ENCODE measurements around the gene TFPI. TPM values are rescaled to one million over a fixed set of nuclear protein-coding genes. Genes with fewer than 3 reads are reported as not detected.

Gene TFPI
- total RNA-seq, 1 donor from 2014 or later = 0.59 TPM

DNA sequence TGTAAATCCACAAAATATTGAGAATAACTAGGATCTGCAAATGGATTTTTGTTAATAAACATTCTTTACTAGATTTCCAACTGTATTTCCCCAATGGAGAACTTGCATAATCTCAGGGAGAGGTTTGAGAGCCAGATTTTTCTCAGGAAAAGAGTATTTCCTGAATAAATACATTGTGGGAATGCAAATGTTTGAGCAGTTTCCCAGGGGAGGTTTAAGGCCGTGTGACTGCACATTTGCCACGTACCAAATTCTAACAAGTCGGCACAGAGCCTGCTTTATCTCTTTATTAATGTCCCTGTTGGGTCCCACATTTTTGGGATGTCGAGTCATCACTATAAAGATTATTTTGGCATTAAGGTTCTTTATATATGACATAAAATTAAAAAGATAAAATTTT is 27.0 kb downstream of the TFPI start:
- Mint-ChIP-seq H3K36me3 (ENCODE audit: unreplicated experiment) (no peaks in the 10 kb centered on the region), H3K4me3 (ENCODE audit: unreplicated experiment) (peak overlapping the region; percentile 61)
- TF ChIP-seq, protein P1, sequence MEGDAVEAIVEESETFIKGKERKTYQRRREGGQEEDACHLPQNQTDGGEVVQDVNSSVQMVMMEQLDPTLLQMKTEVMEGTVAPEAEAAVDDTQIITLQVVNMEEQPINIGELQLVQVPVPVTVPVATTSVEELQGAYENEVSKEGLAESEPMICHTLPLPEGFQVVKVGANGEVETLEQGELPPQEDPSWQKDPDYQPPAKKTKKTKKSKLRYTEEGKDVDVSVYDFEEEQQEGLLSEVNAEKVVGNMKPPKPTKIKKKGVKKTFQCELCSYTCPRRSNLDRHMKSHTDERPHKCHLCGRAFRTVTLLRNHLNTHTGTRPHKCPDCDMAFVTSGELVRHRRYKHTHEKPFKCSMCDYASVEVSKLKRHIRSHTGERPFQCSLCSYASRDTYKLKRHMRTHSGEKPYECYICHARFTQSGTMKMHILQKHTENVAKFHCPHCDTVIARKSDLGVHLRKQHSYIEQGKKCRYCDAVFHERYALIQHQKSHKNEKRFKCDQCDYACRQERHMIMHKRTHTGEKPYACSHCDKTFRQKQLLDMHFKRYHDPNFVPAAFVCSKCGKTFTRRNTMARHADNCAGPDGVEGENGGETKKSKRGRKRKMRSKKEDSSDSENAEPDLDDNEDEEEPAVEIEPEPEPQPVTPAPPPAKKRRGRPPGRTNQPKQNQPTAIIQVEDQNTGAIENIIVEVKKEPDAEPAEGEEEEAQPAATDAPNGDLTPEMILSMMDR (IDR thresholded peaks at IDR 0.05; ENCODE audit: partially characterized antibody, unreplicated experiment) = no peak

DNA sequence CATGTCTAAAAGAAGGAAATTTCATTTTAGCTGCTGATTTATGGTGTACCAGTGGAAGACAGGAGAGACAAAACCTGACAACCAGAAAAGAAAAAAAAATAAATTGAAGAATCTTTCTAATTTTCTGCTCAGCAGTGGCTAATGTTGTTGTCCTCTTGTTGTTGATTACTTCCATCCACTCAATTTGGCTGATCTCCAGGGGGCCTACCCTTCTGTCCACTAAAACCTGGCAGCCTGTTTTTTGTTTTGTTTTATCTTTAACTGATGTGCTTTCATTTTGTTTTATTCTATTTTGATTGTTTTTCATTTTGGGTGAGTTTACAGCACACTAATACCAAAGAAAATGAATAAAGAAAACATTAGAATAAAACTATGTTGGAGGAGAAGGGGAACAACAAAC is 27.4 kb downstream of the TFPI start:
- no peaks in the 10 kb centered on the region for H3K9me3 Mint-ChIP-seq (ENCODE audit: unreplicated experiment)
- H3K27ac Mint-ChIP-seq (ENCODE audit: unreplicated experiment) = peak overlapping the region; percentile 81
- TF ChIP-seq, protein P1 (IDR thresholded peaks at IDR 0.05; ENCODE audit: partially characterized antibody, unreplicated experiment) = no peak
- H3K4me1 Mint-ChIP-seq (ENCODE audit: low read depth, unreplicated experiment) = peaks cover 15% of the 10 kb centered on the region
- H3K4me3 Mint-ChIP-seq (ENCODE audit: unreplicated experiment) = peak overlapping the region; percentile 61
- DNase-seq = no peak
- H3K27me3 Mint-ChIP-seq (ENCODE audit: unreplicated experiment) = no peaks in the 10 kb centered on the region
- no peaks in the 10 kb centered on the region for H3K36me3 Mint-ChIP-seq (ENCODE audit: unreplicated experiment)

More for the DNA sequence above, 27.0 kb downstream of the TFPI start:
- no peaks in the 10 kb centered on the region for H3K9me3 Mint-ChIP-seq (ENCODE audit: unreplicated experiment)
- H3K27ac Mint-ChIP-seq (ENCODE audit: unreplicated experiment) = peak overlapping the region; percentile 81
- no peaks in the 10 kb centered on the region for H3K27me3 Mint-ChIP-seq (ENCODE audit: unreplicated experiment)
- H3K4me1 Mint-ChIP-seq (ENCODE audit: low read depth, unreplicated experiment) = peaks cover 15% of the 10 kb centered on the region
- no peak for DNase-seq

DNA sequence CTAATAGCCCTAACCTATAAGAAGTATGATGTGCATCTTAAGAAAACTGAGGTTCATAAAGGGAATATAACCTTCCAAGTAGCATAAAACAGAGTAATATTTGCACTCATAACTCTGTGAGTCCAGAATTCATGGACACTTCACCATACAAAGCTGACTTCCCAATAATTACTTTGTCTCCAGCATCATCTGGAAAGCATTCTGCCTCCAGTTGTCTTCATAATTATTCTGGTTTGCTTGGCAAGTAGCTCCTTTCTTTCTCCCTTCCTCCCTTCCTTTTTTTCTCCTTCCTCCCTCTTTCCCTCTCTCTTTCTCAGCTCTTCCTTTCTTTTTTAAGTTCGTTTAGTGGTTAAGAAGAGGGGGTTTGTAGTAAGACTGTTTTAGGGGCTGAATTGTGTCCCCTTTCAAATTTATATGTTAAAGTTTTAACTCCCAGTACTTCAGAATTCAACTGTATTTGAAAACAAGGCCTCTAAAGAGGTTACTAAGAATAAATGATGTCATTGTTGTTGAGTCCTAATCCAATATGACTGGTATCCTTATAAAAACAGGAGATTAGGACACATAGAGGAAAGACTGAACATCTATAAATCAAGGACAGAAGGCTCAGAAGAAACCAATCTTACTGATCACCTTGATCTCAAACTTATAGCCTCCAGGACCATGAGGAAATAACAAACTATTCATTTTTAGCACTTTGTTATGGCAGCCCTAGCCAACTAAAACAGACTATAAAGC is 28.9 kb downstream of the TFPI start:
- Mint-ChIP-seq H3K4me3 (ENCODE audit: unreplicated experiment) (no peak overlapping the region), H3K27me3 (ENCODE audit: unreplicated experiment) (no peaks in the 10 kb centered on the region), H3K4me1 (ENCODE audit: low read depth, unreplicated experiment) (peaks cover 15% of the 10 kb centered on the region), H3K9me3 (ENCODE audit: unreplicated experiment) (peaks cover 1% of the 10 kb centered on the region), H3K36me3 (ENCODE audit: unreplicated experiment) (no peaks in the 10 kb centered on the region), H3K27ac (ENCODE audit: unreplicated experiment) (peak overlapping the region; percentile 45)
- no peak for DNase-seq
- TF ChIP-seq, protein P1 (IDR thresholded peaks at IDR 0.05; ENCODE audit: partially characterized antibody, unreplicated experiment) = no peak

DNA sequence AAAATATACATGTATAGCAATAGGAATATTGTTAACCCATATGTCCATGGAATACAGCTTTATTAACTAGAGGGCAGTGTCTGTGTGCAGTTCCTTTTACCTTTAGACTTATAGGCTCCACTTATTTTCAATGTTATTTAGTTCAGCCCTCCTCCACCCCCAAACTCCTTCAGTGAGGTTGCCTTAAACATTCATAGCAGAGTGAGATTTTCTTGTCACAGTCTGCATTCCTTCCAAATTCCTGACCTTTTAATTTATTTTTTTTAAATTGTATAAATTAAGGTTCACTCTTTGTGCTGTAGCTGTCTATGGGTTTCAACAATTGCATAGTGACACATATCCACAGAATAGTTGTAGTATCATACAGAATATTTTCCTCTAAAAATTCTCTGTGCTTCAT is 30.9 kb downstream of the TFPI start:
- Mint-ChIP-seq H3K4me1 (ENCODE audit: low read depth, unreplicated experiment) (peaks cover 15% of the 10 kb centered on the region), H3K27ac (ENCODE audit: unreplicated experiment) (no peak overlapping the region), H3K4me3 (ENCODE audit: unreplicated experiment) (no peak overlapping the region), H3K9me3 (ENCODE audit: unreplicated experiment) (peaks cover 2% of the 10 kb centered on the region), H3K36me3 (ENCODE audit: unreplicated experiment) (no peaks in the 10 kb centered on the region), H3K27me3 (ENCODE audit: unreplicated experiment) (no peaks in the 10 kb centered on the region)
- no peak for DNase-seq
- TF ChIP-seq, protein P1 (IDR thresholded peaks at IDR 0.05; ENCODE audit: partially characterized antibody, unreplicated experiment) = no peak

DNA sequence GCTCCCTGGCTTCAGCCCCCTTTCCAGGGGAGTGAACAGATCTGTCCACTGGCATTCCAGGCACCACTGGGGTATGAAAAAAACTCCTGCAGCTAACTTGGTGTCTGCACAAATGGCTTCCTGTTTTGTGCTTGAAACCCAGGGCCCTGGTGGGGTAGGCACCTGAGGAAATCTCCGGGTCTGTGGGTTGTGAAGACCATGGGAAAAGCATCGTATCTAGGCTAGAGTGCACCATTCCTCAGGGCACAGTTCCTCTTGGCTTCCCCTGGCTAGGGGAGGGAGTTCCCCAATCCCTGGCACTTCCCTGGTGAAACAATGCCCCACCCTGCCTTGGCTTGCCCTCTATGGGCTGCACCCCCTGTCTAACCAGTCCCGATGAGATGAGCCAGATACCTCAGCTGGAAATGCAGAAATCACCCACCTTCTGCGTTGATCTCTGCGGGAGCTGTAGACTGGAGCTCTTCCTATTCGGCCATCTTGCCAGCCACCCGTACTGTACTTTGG is 34.1 kb downstream of the TFPI start:
- no peak overlapping the region for H3K27ac Mint-ChIP-seq (ENCODE audit: unreplicated experiment)
- no peak overlapping the region for H3K4me3 Mint-ChIP-seq (ENCODE audit: unreplicated experiment)
- H3K36me3 Mint-ChIP-seq (ENCODE audit: unreplicated experiment) = peaks cover 13% of the 10 kb centered on the region
- TF ChIP-seq, protein P1 (IDR thresholded peaks at IDR 0.05; ENCODE audit: partially characterized antibody, unreplicated experiment) = no peak
- H3K4me1 Mint-ChIP-seq (ENCODE audit: low read depth, unreplicated experiment) = peaks cover under 1% of the 10 kb centered on the region
- DNase-seq = no peak
- H3K9me3 Mint-ChIP-seq (ENCODE audit: unreplicated experiment) = peaks cover 6% of the 10 kb centered on the region
- no peaks in the 10 kb centered on the region for H3K27me3 Mint-ChIP-seq (ENCODE audit: unreplicated experiment)
